HS-5 (cell line): ENCODE results near the gene S100A11.

Experiments used
- DNase-seq: peaks from one replicate; pipeline ENCODE4 v3.0.0-alpha.2; 2012; ENCODE audit warnings: low read depth

The S100A11 gene

DNA sequence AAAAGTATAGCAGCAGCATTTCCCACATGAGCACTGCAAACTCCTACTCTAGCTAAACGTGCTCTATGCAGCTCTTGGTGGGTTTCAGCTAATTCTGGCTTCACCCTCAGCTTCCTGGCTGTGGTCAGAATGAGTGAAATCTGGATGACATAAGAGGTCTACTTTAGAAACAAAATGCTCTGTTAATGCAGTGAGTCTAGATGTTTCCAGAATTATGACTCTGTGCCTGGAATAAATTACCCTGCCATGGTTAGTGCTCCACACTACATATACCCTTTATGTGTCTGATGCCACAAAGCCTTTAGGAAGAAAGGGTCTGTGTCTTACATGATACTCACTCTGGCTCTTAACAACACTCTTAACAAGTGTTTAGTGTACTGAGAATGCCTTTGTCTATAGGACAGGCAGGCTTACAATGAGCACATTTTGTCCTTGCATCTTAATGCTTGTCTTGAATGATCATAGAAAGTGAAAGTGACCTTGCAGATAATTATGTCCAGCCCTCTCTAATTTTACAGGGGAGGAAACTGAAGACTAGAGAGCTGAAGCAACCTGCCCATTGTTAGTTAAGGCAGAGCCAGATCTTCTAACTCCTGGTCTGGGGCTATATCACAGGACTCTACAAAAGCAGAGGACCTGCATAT is 52.4 kb downstream of the S100A11 start:
- no peak for DNase-seq
